Omental fat pad (tissue), 4 donors: ENCODE results near the gene PKP3. TPM values are rescaled to one million over a fixed set of nuclear protein-coding genes. Genes with fewer than 3 reads are reported as not detected.

Experiments
- ATAC-seq: fragments of 150-250 bp; one replicate; pipeline ENCODE4 v1.9.1; 2016; ENCODE audit warnings: mild to moderate bottlenecking, moderate library complexity; ENCODE audit not compliant: low FRiP score
- DNase-seq: peaks from one replicate; pipeline ENCODE4 v3.0.0-alpha.2; 2019; ENCODE audit warnings: low spot score
- total RNA-seq, 4 donors: library from RNA; depleted of rRNA; stranded (reverse); fragments of >200 nt; gene quantifications; one replicate each; pipeline ENCODE4 v1.1.0, GENCODE V29; 2016
- TF ChIP-seq, protein P1 (sequence below), 3 donors: fragments of 450-650 bp; IDR thresholded peaks; one replicate each; pipeline ENCODE4 v1.5.1; 2016 to 2017; ENCODE audit warnings: antibody characterized with exemption in 3 of 3, mild to moderate bottlenecking in 3 of 3, moderate library complexity in 2 of 3

The PKP3 gene
- total RNA-seq, 4 donors from 2014 or later, result 0.09 to 0.96 (median 0.95) TPM; not detected in 1

DNA sequence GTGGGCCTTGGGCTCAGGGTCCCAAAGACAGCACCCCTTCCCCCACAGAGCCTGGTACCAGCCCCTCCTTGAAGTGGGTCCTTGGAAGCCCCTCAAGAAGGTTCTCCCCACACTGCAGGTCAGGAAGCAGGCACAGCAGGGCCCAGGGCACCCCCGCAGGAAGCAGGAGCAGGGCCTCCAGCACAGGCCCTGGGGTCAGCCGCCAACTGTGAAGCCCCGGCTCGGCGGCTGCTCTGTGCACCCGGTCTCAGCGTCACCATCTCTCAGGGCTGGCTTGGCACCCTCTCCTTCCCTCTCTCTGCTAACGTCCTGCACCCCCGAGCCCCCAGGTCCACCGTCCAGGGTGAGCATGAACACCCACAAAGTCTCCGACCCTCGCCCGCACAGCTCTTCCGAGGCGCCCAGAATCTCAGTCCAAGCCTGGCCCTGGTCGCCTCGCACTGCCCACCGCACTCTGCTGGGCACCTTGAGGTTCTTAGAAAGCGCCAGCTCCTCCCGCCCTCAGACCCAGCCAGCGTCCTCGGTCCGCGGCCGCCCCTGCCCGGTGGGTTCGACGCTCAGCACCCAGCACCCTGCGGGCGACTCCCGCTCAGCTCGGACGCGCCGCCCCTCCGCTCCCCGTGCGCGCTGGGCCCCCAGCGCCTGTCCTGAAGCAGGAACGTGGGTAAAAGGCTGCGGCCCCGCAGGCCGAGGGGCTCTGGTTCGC is 22.2 kb downstream of the PKP3 start:
- ATAC-seq (peak; percentile 26), DNase-seq (peak; percentile 14)
- TF ChIP-seq, protein P1, sequence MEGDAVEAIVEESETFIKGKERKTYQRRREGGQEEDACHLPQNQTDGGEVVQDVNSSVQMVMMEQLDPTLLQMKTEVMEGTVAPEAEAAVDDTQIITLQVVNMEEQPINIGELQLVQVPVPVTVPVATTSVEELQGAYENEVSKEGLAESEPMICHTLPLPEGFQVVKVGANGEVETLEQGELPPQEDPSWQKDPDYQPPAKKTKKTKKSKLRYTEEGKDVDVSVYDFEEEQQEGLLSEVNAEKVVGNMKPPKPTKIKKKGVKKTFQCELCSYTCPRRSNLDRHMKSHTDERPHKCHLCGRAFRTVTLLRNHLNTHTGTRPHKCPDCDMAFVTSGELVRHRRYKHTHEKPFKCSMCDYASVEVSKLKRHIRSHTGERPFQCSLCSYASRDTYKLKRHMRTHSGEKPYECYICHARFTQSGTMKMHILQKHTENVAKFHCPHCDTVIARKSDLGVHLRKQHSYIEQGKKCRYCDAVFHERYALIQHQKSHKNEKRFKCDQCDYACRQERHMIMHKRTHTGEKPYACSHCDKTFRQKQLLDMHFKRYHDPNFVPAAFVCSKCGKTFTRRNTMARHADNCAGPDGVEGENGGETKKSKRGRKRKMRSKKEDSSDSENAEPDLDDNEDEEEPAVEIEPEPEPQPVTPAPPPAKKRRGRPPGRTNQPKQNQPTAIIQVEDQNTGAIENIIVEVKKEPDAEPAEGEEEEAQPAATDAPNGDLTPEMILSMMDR (IDR thresholded peaks at IDR 0.05), result no peak

DNA sequence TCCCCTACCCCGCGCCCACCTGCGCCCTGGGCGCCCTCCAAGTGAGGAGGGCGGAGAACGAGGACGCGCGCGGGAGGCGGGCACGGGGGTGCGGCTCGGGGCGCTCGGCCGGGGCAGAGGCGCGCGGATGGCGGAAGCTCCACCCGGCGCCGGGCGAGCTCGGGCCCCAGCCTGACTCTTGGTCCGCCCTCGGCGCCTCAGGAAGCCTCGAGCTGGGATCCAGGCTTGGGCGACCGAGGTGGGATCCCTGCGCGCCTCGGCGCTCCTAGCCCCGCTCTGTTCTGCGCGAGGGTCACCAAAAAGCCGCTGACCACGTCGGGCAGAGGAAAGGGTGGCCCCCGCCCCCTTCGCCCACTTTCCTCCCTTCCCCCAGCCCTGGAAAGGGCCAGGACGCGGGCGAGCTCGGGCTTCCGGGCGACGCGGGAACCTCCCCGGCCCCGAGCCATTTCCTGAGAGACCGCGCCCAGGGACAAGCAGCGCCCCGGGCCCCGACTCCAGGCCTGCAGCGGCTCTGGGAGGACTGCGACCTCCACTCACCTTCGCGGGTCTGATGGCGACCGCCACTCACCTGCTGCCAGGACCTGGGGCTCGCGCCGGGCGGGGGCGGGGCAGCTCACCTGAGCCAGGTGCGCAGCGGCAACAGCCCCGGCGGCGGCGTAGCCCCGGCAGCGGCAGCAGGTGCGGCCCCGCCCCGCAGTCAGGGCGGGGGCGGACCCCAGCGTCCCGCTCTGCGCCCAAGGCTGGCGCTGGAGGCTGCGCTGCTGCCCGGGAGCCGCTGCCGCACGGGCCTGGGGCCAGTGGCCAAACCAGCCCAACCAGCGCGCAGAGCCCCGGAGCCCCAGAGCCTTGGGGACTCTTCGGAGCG is 23.0 kb downstream of the PKP3 start:
- DNase-seq, result peak; percentile 19
- TF ChIP-seq, protein P1 (IDR thresholded peaks at IDR 0.05), result no peak
- no peak for ATAC-seq

DNA sequence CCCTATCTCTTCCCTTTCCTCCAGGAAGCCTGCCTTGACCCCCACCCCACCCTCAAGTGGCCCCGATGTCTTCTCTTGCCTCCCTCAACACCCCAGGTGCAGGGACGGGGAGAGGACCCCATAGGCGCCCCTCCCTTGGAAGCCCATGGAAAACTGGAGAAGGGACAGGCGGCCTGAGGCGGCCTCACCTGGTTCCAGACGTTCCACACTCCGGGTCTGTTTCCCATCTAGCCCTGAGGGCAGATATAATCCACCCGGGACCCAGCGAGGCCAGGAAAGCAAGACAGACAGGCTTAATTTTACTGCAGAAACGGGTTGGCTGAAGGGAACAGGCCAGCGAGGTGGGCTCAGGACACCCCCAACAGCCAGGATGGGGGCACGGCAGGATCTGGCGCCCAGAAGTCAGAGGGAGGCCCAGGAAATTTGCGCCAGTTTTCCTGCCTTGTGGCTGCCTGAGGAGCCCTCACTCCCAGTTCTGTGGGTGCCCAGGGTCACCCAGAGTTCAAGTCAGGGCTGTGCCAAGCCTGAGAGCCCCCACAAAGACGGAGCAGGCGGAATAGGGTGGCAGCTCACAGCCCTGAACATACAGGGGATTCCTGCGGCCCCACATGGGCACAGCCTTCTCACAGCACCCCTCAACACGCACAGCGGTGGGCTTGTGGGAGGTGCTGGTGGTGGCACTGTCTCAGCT is 23.8 kb downstream of the PKP3 start:
- peak; percentile 17 for DNase-seq
- no peak for ATAC-seq
- TF ChIP-seq, protein P1 (IDR thresholded peaks at IDR 0.05), result no peak

DNA sequence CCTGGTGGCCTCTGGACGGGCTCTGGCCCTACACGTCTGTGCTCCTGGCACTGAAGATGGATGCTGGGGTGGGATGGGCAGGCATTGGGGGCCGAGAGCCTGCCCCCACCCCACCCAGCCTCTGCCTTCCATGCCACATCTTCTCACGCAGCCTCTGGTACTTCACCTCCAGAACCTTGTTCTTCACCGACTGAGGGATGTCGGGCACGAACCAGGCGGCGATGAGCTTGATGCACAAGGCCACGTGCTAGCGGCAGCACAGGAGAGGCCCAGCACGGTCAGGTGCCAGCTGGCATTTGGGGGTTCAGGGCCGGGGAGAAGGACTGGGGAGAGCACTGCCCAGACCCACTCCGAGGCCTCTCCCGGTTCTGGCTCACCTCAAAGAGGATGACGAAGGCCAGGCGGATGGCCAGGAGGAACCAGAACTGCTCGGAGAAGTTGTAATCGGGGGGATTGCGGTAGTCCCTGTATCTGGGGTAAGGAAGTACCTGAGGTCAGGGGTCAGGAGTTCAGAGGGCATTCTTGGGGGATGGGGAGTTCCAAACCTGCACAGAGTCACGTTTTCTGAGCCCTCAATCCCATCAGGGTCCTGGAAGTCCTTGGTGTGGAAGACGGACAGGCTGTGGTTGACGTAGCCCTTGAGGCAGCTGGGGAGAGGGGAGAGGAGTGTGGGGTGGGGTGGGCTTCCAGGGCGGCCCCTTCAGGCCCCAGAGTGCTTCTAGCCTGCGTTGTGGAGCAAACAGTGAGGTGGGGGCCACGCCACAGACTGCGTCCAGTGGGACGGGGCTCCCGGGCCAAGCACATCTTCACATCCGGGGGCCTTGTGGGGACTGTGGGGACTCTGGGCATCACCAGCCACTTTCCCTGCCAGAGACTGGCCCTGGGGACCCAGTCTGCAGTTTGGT is 24.6 kb downstream of the PKP3 start:
- ATAC-seq (no peak), DNase-seq (no peak)
- TF ChIP-seq, protein P1 (IDR thresholded peaks at IDR 0.05), result no peak

DNA sequence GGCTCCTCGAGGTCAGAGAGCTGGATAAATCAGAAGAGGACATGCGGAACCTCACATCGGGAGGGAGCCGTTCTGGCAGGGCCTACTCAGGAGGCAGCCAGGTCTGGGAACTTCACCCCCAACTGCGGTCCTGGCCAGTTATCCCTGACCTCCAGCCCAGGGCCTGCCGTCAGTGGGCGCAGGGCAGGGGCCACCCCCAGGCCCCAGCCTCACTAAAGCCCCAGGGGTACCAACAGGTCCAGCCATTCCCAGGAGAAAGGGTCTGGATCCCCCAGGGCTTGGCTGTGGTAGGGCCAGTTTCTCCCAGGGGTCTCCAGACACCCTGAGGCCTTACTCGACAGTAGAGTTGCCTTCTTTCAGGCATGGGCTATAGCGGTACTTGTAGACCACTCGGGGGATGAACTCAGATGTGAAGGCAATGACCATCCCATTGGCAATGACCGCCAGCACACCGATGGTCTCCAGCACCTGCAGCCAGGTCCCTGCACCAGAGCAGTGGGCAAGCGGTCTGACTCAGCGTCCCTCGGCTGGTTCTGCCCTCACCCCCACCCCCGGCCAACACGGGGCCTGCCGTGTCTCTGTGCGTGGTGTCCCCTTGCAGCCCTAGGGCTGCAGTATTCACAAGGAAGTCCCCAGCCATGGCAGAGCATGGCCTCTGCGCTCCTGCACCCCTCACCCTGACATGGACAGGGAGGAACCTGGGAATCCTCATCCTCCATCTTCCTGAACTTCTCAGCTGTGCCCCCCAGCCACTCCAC is 25.4 kb downstream of the PKP3 start:
- TF ChIP-seq, protein P1 (IDR thresholded peaks at IDR 0.05), result no peak
- peak; percentile 1 for DNase-seq
- no peak for ATAC-seq
